ENCODE data around the gene ST6GALNAC3.
"Not testable (repeated sequence)": the region's sequence is repeated elsewhere in the genome, so short reads cannot be mapped to it uniquely, and the experiment has no call there.

Gene ST6GALNAC3

GRCh38 chr1:76237211-76237610 lies 162.7 kb downstream of the ST6GALNAC3 start:
- H3K4me3 ChIP-seq (ENCODE audit: low read length): no peak overlapping the region
- no peaks in the 10 kb centered on the region for H3K36me3 ChIP-seq (ENCODE audit: insufficient read depth, low read length)
- peaks cover 21% of the 10 kb centered on the region for H3K4me1 ChIP-seq (ENCODE audit: insufficient read depth, low read length)

GRCh38 chr1:76238094-76238628 lies 163.6 kb downstream of the ST6GALNAC3 start:
- Histone ChIP-seq H2AFZ (ENCODE audit: low read depth, low read length) (peak overlapping the region; percentile 48), H3K36me3 (ENCODE audit: insufficient read depth, low read length) (no peaks in the 10 kb centered on the region), H3K9me3 (ENCODE audit: low read length) (no peaks in the 10 kb centered on the region), H3K27me3 (ENCODE audit: insufficient read depth, low read length) (no peaks in the 10 kb centered on the region), H3K4me3 (ENCODE audit: low read length) (no peak overlapping the region), H3K4me1 (ENCODE audit: insufficient read depth, low read length) (peaks cover 21% of the 10 kb centered on the region)

More at GRCh38 chr1:76237211-76237610, 162.7 kb downstream of the ST6GALNAC3 start:
- Histone ChIP-seq H3K27me3 (ENCODE audit: insufficient read depth, low read length) (no peaks in the 10 kb centered on the region), H3K9me3 (ENCODE audit: low read length) (no peaks in the 10 kb centered on the region), H2AFZ (ENCODE audit: low read depth, low read length) (no peak overlapping the region)

DNA sequence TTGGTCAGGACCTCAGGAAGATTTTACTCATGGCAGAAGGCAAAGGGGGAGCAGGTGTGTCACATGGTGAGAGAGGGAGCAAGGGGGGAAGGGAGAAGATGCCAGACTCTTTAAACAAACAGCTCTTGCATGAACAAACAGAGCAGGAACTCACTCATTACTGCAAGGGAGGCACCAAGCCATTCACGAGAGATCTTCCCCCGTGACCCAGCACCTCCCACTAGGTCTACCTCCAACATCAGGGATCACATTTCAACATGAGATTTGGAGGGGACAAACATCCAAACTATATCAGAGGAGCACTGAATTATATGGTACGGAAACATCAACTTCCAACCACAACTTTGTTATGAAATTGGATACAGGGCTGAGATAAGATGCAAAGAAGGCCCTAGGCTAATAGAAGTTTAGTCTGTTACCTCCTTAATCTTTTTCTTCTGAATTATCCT lies 164.9 kb downstream of the ST6GALNAC3 start:
- Histone ChIP-seq H3K27me3 (ENCODE audit: insufficient read depth, low read length) (no peaks in the 10 kb centered on the region), H3K4me1 (ENCODE audit: insufficient read depth, low read length) (peaks cover 19% of the 10 kb centered on the region), H3K4me3 (ENCODE audit: low read length) (no peak overlapping the region), H2AFZ (ENCODE audit: low read depth, low read length) (no peak overlapping the region), H3K9me3 (ENCODE audit: low read length) (no peaks in the 10 kb centered on the region), H3K36me3 (ENCODE audit: insufficient read depth, low read length) (no peaks in the 10 kb centered on the region)

- Histone ChIP-seq H2AFZ (ENCODE audit: low read depth, low read length) (no peak overlapping the region), H3K36me3 (ENCODE audit: insufficient read depth, low read length) (no peaks in the 10 kb centered on the region)
Measured at GRCh38 chr1:76240316-76240715, 165.8 kb downstream of the ST6GALNAC3 start.

DNA sequence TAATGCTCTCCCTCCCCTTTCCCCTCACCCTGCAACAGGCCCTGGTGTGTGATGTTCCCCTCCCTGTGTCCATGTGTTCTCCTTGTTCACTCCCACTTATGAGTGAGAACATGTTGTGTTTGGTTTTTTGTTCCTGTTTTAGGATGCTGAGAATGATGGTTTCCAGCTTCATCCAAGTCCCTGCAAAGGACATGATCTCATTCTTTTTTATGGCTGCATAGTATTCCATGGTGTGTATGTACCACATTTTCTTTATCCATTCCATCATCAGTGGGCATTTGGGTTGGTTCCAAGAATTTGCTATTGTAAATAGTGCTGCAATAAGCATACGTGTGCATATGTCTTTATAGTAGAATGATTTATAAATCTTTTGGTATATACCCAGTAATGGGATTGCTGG lies 168.0 kb downstream of the ST6GALNAC3 start:
- H3K36me3 ChIP-seq (ENCODE audit: insufficient read depth, low read length); H3K4me3 ChIP-seq (ENCODE audit: low read length); H3K27me3 ChIP-seq (ENCODE audit: insufficient read depth, low read length); H2AFZ ChIP-seq (ENCODE audit: low read depth, low read length); H3K9me3 ChIP-seq (ENCODE audit: low read length): not testable (repeated sequence)
- peaks cover 19% of the 10 kb centered on the region for H3K4me1 ChIP-seq (ENCODE audit: insufficient read depth, low read length)

More at GRCh38 chr1:76240316-76240715, 165.8 kb downstream of the ST6GALNAC3 start:
- H3K4me1 ChIP-seq (ENCODE audit: insufficient read depth, low read length): peaks cover 19% of the 10 kb centered on the region
- H3K4me3 ChIP-seq (ENCODE audit: low read length): no peak overlapping the region
- H3K27me3 ChIP-seq (ENCODE audit: insufficient read depth, low read length): no peaks in the 10 kb centered on the region
- no peaks in the 10 kb centered on the region for H3K9me3 ChIP-seq (ENCODE audit: low read length)

- Histone ChIP-seq H3K9me3 (ENCODE audit: low read length) (no peaks in the 10 kb centered on the region), H3K27me3 (ENCODE audit: insufficient read depth, low read length) (no peaks in the 10 kb centered on the region), H3K36me3 (ENCODE audit: insufficient read depth, low read length) (no peaks in the 10 kb centered on the region), H2AFZ (ENCODE audit: low read depth, low read length) (no peak overlapping the region), H3K4me1 (ENCODE audit: insufficient read depth, low read length) (no peaks in the 10 kb centered on the region), H3K4me3 (ENCODE audit: low read length) (no peak overlapping the region)
Measured at GRCh38 chr1:76247261-76247852, 172.8 kb downstream of the ST6GALNAC3 start.

DNA sequence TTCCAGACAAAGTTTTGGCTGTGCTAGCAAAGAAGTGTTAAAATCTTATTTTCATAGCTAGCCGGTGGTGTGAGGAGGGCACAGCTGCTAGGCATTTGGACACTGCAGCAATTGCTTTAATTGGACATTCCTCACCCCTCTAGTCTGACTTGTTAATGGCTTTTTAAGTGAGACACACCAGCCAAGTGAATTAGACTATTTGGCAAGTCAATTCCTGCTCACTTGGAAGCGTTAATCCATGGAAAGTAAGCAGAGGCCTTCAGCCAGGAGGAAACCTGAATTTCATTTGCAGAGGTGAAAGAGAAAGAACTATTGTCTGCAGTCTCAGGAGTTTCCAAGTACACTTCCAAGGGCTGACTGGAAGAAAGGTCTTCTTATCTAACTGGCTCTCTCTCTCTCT lies 175.7 kb downstream of the ST6GALNAC3 start:
- H2AFZ ChIP-seq (ENCODE audit: low read depth, low read length): no peak overlapping the region
- no peaks in the 10 kb centered on the region for H3K36me3 ChIP-seq (ENCODE audit: insufficient read depth, low read length)
- no peak overlapping the region for H3K4me3 ChIP-seq (ENCODE audit: low read length)
- H3K4me1 ChIP-seq (ENCODE audit: insufficient read depth, low read length): peaks cover 7% of the 10 kb centered on the region
- no peaks in the 10 kb centered on the region for H3K9me3 ChIP-seq (ENCODE audit: low read length)
- H3K27me3 ChIP-seq (ENCODE audit: insufficient read depth, low read length): no peaks in the 10 kb centered on the region

GRCh38 chr1:76252431-76252830 lies 177.9 kb downstream of the ST6GALNAC3 start:
- no peaks in the 10 kb centered on the region for H3K36me3 ChIP-seq (ENCODE audit: insufficient read depth, low read length)
- H3K4me1 ChIP-seq (ENCODE audit: insufficient read depth, low read length): peaks cover 15% of the 10 kb centered on the region
- no peak overlapping the region for H2AFZ ChIP-seq (ENCODE audit: low read depth, low read length)
- no peak overlapping the region for H3K4me3 ChIP-seq (ENCODE audit: low read length)
- no peaks in the 10 kb centered on the region for H3K27me3 ChIP-seq (ENCODE audit: insufficient read depth, low read length)
- no peaks in the 10 kb centered on the region for H3K9me3 ChIP-seq (ENCODE audit: low read length)

DNA sequence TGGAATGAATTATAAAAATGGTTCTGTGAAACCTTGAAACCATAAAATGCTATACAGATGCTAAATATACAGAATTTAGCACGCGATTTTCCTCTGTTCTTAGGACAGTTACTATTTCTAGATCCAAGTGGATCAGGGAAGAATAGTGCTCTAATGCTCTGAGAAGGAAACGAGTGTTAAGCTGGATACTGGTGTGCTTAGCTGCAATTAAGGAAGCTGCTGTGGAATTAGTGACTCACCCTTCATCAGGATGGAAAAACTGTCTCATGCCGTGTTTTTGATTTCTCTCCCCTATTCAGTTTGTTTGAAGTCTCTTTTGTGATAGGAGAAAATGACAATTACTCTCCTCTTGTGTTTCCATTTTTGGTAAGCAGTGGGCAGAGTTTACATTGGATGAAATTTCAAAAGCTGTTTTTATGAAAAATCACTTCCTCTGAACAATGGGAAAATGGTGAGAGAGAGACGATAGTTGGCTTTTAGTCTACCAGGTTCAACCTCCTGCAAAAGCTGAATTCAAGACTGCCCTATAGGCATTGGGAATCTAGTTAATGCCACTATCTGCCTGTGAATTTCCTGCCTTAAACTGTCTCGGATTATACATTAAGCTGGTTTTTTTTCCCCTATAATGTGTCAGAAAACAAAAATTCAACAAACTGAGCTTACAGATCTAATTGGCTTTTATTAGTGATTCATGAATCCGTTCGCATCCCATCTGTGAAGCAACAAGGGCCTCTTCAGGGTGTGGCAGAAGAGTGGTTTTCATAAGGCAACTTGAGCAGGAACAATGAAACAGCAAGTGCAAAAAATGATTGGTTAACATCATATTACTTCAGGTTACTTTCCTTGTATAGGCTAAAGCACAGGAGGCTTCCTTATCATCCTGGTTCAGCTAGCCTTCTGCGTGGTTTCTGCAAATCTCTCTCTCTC lies 179.8 kb downstream of the ST6GALNAC3 start:
- Histone ChIP-seq H3K4me1 (ENCODE audit: insufficient read depth, low read length) (peaks cover 25% of the 10 kb centered on the region), H3K27me3 (ENCODE audit: insufficient read depth, low read length) (no peaks in the 10 kb centered on the region), H3K36me3 (ENCODE audit: insufficient read depth, low read length) (no peaks in the 10 kb centered on the region), H3K9me3 (ENCODE audit: low read length) (no peaks in the 10 kb centered on the region), H2AFZ (ENCODE audit: low read depth, low read length) (no peak overlapping the region), H3K4me3 (ENCODE audit: low read length) (no peak overlapping the region)

- Histone ChIP-seq H2AFZ (ENCODE audit: low read depth, low read length) (no peak overlapping the region), H3K4me1 (ENCODE audit: insufficient read depth, low read length) (peaks cover 25% of the 10 kb centered on the region), H3K36me3 (ENCODE audit: insufficient read depth, low read length) (no peaks in the 10 kb centered on the region), H3K27me3 (ENCODE audit: insufficient read depth, low read length) (no peaks in the 10 kb centered on the region), H3K4me3 (ENCODE audit: low read length) (no peak overlapping the region), H3K9me3 (ENCODE audit: low read length) (no peaks in the 10 kb centered on the region)
Measured at GRCh38 chr1:76256289-76257223, 182.0 kb downstream of the ST6GALNAC3 start.

- Histone ChIP-seq H2AFZ (ENCODE audit: low read depth, low read length) (no peak overlapping the region), H3K9me3 (ENCODE audit: low read length) (no peaks in the 10 kb centered on the region), H3K27me3 (ENCODE audit: insufficient read depth, low read length) (no peaks in the 10 kb centered on the region), H3K36me3 (ENCODE audit: insufficient read depth, low read length) (no peaks in the 10 kb centered on the region), H3K4me3 (ENCODE audit: low read length) (no peak overlapping the region), H3K4me1 (ENCODE audit: insufficient read depth, low read length) (peaks cover 25% of the 10 kb centered on the region)
Measured at GRCh38 chr1:76257823-76258222, 183.3 kb downstream of the ST6GALNAC3 start.

- H2AFZ ChIP-seq (ENCODE audit: low read depth, low read length): no peak overlapping the region
- no peak overlapping the region for H3K4me3 ChIP-seq (ENCODE audit: low read length)
- peaks cover 21% of the 10 kb centered on the region for H3K4me1 ChIP-seq (ENCODE audit: insufficient read depth, low read length)
- no peaks in the 10 kb centered on the region for H3K36me3 ChIP-seq (ENCODE audit: insufficient read depth, low read length)
- H3K9me3 ChIP-seq (ENCODE audit: low read length): no peaks in the 10 kb centered on the region
- H3K27me3 ChIP-seq (ENCODE audit: insufficient read depth, low read length): no peaks in the 10 kb centered on the region
Measured at GRCh38 chr1:76259270-76259669, 184.7 kb downstream of the ST6GALNAC3 start.

All from neuron (in vitro differentiated cells).